ENCODE measurements around the gene CTNNA3.
"Not testable (repeated sequence)": the region's sequence is repeated elsewhere in the genome, so short reads cannot be mapped to it uniquely, and the experiment has no call there.

Gene CTNNA3

DNA sequence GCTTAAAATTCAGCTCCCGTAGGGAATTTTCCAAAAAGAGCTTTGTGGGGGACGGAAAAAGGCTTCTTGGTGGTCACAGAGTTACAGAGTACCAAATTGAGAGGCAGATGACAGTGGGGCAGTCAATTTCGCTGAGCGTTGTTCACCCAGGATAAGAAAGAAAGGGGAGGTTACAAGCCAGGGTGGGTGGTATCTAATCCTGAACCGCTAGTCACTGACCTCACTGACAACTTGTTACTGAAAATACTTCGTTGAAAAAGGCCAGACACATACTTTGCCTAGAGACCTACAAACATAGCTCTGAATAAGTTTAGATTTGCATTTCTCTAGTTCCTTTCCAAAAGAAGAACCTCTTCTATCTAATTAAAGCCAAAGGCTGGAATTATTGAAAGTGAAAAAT is at the start of gene CTNNA3:
CTNNA3 (minus strand) TSS at position 167 of the 400 bp plus-strand sequence.
- DNase-seq = no peak

DNA sequence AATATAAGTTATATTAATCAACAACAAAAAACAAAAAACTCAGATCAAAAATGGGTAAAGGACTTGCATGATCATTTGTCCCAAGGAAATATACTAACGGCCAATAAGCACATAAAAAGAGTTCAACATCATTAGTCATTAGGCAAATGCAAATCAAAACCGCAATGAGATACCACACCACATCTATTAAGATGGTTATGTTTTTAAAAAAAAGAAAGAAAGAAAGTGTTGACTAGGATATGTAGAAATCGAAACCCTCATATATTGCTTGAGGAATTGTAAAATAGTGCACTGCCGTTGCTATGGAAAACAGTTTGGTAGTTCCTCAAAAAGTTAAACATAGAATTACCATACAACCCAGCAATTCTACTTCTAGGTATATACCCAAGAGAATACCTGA is 39.4 kb upstream of the CTNNA3 start:
- no peak for DNase-seq

DNA sequence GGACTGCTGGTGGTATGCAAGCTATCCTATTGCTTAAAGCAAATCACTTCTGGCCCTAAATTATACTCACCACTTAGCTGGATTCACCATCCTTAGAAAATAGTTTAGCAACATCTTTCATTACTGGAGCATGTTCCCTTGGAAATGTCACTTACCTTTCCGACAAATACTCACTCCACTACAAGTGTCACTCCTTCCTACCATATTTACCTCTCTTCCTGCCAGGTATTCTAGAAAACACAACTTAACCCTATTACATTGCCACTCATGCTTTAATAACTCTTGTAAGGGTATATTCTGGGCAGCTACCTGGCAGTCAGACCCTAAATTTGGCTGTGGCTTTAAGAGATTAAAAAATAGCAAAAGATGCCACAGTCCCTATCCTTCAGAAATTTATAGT is 37.5 kb upstream of the CTNNA3 start:
- no peak for DNase-seq

DNA sequence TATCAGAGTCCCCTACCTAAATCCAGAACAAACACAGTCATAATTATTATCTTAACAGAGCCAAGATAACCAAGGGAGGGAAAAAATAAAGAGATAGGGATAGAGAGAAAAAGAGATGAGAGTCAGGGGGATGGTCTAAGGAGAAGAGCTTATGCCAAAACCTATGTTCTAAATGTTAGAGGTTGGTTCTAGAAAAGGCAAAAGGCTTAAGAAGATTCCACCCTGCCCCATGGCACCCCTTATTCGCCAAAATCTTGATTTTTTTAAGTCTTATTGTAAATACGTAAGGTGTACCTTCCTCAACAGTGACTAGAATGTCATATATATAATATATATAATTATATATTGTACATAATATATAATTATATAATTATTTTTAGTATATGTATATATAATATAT is 29.6 kb upstream of the CTNNA3 start:
- DNase-seq = no peak

GRCh38 chr10:67723601-67724000 is 27.6 kb upstream of the CTNNA3 start:
- no peak for DNase-seq

GRCh38 chr10:67722113-67722512 is 26.1 kb upstream of the CTNNA3 start:
- DNase-seq = no peak

- DNase-seq = not testable (repeated sequence)
Observed at GRCh38 chr10:67716455-67716854, 20.5 kb upstream of the CTNNA3 start.

DNA sequence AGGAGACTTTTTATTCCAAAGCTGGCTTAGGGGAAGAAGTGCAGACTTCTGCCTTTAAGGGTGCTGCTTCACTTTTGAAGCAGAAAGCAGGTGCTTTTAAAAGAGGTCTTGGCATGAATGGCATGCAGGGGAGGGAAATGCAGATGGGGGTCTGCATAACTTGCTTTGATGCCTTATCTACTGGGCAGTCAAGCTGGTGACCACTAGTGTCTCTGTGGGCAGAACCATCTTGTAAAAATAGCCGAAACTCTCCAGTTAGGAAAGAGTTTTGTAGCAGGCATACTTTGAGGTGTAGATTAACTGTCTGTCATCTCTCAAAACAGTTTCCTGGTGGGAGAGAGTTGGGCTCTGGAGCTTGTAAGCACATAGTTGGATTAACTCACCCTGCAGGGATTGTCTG is 9.9 kb upstream of the CTNNA3 start:
- no peak for DNase-seq

DNA sequence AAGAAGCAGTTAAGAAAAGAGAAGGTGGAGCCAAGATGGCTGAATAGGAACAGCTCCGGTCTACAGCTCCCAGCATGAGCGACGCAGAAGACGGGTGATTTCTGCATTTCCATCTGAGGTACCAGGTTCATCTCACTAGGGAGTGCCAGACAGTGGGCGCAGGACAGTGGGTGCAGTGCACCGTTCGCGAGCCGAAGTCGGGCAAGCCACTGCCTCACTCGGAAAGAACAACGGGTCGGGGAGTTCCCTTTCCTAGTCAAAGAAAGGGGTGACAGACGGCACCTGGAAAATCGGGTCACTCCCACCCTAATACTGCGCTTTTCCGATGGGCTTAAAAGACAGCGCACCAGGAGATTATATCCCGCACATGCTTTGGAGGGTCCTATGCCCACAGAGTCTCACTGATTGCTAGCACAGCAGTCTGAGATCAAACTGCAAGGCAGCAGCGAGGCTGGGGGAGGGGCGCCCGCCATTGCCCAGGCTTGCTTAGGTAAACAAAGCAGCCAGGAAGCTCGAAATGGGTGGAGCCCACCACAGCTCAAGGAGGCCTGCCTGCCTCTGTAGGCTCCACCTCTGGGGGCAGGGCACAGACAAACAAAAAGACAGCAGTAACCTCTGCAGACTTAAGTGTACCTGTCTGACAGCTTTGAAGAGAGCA is 3.7 kb upstream of the CTNNA3 start:
- not testable (repeated sequence) for DNase-seq

DNA sequence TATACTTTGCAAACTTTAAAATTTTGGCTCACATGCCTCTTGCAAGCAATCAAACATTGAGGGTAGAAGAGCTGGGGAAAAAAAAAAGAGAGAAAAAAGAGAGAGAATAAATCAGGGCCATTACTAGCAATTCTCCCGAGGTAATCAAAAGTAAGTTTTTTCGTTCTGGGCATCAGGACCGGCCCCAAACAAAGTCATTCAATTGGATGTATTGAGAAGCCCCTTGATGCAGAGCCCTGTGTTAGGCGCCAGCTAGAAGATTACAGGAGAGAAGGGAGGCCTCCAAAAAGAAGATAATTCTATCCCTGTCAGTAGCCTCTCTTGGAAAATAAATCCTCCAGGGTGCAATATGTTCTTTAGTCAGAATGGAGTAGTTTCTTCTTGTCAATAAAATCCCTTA is 2.2 kb upstream of the CTNNA3 start:
- DNase-seq = no peak

DNA sequence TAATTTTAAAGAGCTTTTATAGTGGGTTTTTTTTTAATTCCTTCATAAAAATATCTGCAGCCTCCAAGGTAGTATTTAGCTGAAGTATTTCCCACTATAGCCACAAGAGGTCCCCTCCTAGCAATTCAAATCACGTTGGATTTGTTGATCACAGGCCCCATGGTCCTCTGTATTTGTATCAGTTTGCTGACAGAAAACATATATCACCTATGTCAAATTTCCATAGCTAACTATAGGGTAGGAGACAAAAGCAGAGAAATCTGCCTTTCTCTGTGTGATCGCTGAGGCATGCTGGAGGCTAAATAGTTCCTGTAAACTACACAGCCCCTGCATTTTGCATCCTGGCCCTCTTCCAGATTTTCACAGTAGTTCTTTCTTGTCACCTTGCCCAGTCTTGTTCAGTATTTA is 1.7 kb upstream of the CTNNA3 start:
- DNase-seq = no peak

GRCh38 chr10:67696679-67697078 is 684 bp upstream of the CTNNA3 start:
- DNase-seq = no peak

DNA sequence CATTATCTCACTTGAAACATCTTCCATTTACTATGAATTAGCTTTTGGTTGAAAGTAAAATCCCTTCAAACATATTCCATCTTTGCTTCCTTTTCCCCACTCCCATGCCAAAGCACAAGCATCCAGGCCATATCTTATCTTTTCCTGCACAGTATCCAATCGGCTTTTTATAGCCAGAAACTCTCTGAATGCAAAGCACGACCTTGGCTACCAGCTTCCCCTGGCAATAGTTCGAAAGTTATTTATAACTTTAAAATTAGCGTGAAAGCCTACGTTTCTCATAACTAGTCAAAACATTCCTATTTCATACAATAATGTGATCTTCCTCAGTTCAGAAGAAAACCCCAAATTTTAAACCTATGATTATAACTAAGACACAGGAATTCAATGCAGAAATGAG is 440 bp downstream of the CTNNA3 start:
- DNase-seq = no peak

DNA sequence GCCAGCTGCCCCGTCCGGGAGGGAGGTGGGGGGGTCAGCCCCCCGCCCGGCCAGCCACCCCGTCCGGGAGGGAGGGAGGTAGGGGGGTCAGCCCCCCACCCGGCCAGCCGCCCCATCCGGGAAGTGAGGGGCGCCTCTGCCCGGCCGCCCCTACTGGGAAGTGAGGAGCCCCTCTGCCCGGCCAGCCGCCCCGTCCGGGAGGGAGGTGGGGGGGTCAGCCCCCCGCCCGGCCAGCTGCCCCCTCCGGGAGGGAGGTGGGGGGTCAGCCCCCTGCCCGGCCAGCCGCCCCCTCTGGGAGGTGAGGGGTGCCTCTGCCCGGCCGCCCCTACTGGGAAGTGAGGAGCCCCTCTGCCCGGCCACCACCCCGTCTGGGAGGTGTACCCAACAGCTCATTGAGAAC is 4.1 kb downstream of the CTNNA3 start:
- not testable (repeated sequence) for DNase-seq

DNA sequence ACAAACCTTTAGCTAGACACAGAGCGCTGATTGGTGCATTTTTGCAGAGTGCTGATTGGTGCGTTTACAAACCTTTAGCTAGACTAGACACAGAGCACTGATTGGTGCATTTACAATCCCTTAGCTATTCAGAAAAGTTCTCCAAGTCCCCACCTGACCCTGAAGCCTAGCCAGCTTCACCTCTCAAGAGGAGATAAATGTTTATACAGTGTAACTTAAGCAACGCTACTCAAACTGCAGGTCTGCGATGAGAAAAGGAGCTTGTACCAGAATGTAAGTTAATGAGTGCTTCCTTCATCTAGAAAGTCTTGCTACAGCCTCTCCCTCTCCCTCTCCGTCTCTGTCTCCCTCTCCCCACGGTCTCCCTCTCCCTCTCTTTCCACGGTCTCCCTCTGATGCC is 5.5 kb downstream of the CTNNA3 start:
- DNase-seq = not testable (repeated sequence)

DNA sequence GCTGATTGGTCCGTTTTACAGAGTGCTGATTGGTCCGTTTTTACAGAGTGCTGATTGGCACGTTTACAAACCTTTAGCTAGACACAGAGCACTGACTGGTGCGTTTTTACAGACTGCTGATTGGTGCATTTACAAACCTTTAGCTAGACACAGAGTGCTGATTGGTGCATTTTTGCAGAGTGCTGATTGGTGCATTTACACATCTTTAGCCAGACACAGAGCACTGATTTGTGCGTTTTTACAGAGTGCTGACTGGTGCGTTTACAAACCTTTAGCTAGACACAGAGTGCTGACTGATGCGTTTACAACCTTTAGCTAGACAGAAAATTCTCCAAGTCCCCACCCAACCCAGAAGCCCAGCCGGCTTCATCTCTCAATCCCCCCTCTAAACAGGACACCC is 11.9 kb downstream of the CTNNA3 start:
- not testable (repeated sequence) for DNase-seq

DNA sequence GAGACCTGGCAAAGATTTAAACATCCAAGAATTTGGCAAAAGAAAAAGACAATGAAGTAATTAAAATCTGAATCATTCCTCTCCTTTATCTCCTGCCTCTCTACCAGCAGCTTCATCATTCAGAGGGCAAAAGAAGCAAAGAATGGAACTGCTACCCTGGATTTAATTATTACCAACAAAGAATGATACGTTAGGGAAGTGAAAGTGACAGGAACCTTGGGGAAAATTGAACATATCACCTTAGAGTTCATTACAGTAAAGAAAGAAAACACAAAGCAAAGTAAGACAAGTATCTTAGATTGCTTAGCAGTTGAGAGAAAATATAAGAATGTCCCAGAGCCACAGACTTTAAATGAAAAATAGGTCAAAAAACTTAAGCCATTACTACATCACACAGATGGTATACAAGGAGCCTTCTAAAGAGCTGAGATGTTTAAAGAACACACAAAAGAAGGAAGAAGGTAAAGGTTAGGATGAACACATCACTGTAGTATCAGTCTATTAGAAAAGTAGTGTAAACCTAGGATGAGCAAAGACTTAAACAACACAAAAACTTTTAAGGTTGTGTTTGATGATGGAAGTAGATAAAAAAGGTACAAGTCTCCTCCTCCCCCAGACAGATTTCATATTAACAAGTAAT is 17.5 kb downstream of the CTNNA3 start:
- no peak for DNase-seq

- no peak for DNase-seq
Observed at GRCh38 chr10:67676208-67676825, 19.7 kb downstream of the CTNNA3 start.

- no peak for DNase-seq
Observed at GRCh38 chr10:67670401-67670800, 25.6 kb downstream of the CTNNA3 start.

DNA sequence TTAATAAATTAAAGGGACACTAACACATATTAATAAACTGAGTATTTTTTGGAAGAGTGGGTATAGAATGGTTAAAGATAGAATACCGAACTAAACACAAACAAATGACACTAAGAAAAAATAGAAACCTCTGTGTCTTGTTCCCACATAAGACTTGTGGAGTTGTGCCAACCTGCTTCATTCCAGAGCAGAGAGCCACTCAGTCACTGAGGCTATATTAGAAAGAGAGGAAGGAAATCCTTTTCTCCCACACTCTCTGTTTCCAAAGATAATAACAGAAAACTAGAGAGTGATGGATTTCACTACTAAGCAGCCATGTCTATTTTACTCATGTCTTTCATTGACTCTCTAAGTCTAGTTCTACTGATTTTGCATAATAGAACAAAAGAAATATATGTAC is 26.0 kb downstream of the CTNNA3 start:
- DNase-seq = no peak

DNA sequence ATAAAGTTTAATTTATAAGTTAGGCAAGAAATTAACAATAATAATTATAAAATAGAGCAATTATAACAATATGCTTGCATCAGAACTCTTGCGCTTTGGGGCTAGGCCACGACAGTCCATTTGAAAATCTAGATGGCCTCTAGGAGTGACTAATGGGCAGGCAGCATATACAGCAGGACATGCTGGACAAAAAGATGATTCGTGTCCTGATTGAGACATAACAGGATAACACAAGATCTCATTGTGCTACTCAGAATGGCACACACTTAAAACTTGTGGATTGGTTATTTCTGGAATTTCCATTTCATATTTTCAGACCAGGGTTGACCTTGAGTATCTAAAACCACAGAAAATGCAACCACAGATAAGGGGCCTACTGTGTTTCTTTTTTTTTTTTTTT is 27.5 kb downstream of the CTNNA3 start:
- DNase-seq = no peak

- no peak for DNase-seq
Observed at GRCh38 chr10:67667035-67667425, 29.0 kb downstream of the CTNNA3 start.

GRCh38 chr10:67666416-67667034 is 29.5 kb downstream of the CTNNA3 start:
- no peak for DNase-seq

- no peak for DNase-seq
Observed at GRCh38 chr10:67665491-67665890, 30.5 kb downstream of the CTNNA3 start.
